Right hindlimb (tissue), 1 donor: ENCODE data around the gene LIN7C.
"Not testable (repeated sequence)": the region's sequence is repeated elsewhere in the genome, so short reads cannot be mapped to it uniquely, and the experiment has no call there.

ENCODE experiments used
- DNase-seq: peaks from one replicate; pipeline ENCODE4 v3.0.0-alpha.2; 2018

Gene LIN7C

GRCh38 chr11:27468995-27469695, 37.4 kb downstream of the LIN7C start:
- DNase-seq = no peak

- DNase-seq = no peak
These were observed 38.2 kb downstream of the LIN7C start for GRCh38 chr11:27468209-27468994.

- no peak for DNase-seq
These were observed 39.2 kb downstream of the LIN7C start for GRCh38 chr11:27467181-27467913.

- no peak for DNase-seq
These were observed 40.2 kb downstream of the LIN7C start for GRCh38 chr11:27466363-27466762.

GRCh38 chr11:27465629-27466028, 40.9 kb downstream of the LIN7C start:
- DNase-seq = no peak

- no peak for DNase-seq
These were observed 41.7 kb downstream of the LIN7C start for GRCh38 chr11:27464909-27465308.

- no peak for DNase-seq
These were observed 42.3 kb downstream of the LIN7C start for GRCh38 chr11:27464289-27464696.

GRCh38 chr11:27462543-27462942, 44.0 kb downstream of the LIN7C start:
- no peak for DNase-seq

- DNase-seq = no peak
These were observed 46.2 kb downstream of the LIN7C start for GRCh38 chr11:27460158-27460978.

GRCh38 chr11:27459191-27459590, 47.4 kb downstream of the LIN7C start:
- DNase-seq = no peak

GRCh38 chr11:27458182-27458581, 48.4 kb downstream of the LIN7C start:
- no peak for DNase-seq

- no peak for DNase-seq
These were observed 49.7 kb downstream of the LIN7C start for GRCh38 chr11:27456795-27457329.

- no peak for DNase-seq
These were observed 50.3 kb downstream of the LIN7C start for GRCh38 chr11:27456140-27456794.

- DNase-seq = no peak
These were observed 50.9 kb downstream of the LIN7C start for GRCh38 chr11:27455667-27456066.

GRCh38 chr11:27453701-27454100, 52.9 kb downstream of the LIN7C start:
- no peak for DNase-seq

GRCh38 chr11:27452147-27452546, 54.4 kb downstream of the LIN7C start:
- DNase-seq = no peak

GRCh38 chr11:27451244-27451965, 55.2 kb downstream of the LIN7C start:
- DNase-seq = no peak

- DNase-seq = not testable (repeated sequence)
These were observed 58.4 kb downstream of the LIN7C start for GRCh38 chr11:27448184-27448540.

- DNase-seq = no peak
These were observed 59.0 kb downstream of the LIN7C start for GRCh38 chr11:27447288-27448183.

GRCh38 chr11:27445625-27446024, 60.9 kb downstream of the LIN7C start:
- DNase-seq = no peak
